Measurements from ENCODE around the gene UGT1A7.
A peak's percentile ranks its signal among the peaks of the same experiment; 100 is the strongest.

The UGT1A7 gene

DNA sequence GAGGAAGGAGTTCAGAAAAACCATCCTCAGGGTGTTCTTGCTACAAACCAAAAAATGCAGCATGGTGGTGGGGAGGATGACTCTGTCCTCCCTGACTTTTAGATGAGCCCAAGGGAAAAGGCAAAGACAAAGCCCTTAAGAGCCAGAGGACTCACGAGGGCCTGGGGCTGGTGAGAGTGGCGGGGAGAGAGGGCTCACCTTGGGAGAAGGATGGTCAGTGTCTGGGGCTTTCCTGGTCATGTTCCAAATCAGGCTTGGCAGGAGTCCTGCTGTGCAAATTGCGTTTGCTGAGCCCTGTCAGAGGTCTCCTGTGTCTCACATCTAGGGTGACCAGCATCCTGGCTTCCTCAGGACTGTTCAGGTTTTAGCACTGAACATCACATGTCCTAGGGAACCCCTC lies 83.1 kb downstream of the UGT1A7 start:
- DNase-seq = no peak

DNA sequence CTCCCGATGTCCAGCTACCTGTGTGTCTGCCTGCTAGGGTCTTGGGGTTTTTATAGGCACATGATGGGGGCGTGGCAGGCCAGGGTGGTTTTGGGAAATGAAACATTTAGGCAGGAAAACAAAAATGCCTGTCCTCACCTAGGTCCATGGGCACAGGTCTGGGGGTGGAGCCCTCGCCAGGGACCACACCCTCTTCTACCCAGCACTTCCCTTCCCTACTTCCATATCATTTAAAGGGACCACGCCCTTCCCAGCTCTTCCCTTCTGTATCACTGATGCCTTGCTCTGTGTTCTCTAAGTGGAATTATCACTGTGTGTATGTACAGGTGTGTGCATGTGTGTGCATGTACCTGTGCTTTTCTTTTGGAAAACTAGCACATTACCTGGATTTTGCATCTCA lies 84.7 kb downstream of the UGT1A7 start:
- DNase-seq = no peak

DNA sequence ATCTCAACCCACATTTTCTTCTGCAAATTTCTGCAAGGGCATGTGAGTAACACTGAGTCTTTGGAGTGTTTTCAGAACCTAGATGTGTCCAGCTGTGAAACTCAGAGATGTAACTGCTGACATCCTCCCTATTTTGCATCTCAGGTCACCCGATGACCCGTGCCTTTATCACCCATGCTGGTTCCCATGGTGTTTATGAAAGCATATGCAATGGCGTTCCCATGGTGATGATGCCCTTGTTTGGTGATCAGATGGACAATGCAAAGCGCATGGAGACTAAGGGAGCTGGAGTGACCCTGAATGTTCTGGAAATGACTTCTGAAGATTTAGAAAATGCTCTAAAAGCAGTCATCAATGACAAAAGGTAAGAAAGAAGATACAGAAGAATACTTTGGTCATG lies 86.4 kb downstream of the UGT1A7 start:
- DNase-seq = no peak

DNA sequence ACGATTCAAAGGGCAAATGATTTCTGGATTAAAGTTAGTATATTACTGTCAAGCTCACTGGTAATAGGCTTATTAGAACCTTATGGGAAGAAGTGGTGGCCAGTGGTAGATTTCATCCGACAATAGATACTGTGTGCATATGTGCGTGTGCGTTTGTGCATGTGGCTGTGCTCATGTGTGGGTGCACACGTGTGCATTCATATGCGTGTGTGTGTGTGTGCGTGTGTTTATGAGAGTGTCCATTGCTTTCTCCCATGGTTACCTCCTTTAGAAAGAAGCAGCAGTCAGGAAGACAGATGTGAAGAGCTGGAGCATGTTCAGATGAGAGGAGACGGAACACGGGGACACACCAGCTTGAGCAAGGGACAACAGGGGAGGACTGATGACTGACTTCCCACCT lies 87.6 kb downstream of the UGT1A7 start:
- DNase-seq = no peak

DNA sequence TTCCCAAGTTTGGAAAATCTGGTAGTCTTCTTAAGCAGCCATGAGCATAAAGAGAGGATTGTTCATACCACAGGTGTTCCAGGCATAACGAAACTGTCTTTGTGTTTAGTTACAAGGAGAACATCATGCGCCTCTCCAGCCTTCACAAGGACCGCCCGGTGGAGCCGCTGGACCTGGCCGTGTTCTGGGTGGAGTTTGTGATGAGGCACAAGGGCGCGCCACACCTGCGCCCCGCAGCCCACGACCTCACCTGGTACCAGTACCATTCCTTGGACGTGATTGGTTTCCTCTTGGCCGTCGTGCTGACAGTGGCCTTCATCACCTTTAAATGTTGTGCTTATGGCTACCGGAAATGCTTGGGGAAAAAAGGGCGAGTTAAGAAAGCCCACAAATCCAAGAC lies 90.5 kb downstream of the UGT1A7 start:
- no peak for DNase-seq

DNA sequence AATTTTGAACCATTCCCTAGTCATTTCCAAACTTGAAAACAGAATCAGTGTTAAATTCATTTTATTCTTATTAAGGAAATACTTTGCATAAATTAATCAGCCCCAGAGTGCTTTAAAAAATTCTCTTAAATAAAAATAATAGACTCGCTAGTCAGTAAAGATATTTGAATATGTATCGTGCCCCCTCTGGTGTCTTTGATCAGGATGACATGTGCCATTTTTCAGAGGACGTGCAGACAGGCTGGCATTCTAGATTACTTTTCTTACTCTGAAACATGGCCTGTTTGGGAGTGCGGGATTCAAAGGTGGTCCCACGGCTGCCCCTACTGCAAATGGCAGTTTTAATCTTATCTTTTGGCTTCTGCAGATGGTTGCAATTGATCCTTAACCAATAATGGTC lies 90.9 kb downstream of the UGT1A7 start:
- DNase-seq = no peak

DNA sequence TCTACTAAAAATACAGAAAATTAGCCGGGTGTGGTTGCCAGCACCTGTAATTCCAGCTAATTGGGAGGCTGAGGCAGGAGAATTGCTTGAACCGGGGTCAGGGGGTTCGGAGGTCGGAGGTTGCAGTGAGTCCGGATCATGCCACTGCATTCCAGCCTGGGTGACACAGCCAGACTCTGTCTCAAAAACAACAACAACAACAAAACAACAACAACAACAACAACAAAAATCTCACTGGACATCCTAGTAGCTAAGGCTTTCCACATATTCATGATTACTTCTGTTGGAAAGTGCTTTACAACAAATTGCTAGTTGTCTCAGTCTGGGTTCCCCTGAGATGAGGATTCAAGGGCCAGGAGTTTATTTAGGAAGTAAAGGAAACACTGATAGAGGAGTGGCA lies 92.2 kb downstream of the UGT1A7 start:
- DNase-seq = no peak

DNA sequence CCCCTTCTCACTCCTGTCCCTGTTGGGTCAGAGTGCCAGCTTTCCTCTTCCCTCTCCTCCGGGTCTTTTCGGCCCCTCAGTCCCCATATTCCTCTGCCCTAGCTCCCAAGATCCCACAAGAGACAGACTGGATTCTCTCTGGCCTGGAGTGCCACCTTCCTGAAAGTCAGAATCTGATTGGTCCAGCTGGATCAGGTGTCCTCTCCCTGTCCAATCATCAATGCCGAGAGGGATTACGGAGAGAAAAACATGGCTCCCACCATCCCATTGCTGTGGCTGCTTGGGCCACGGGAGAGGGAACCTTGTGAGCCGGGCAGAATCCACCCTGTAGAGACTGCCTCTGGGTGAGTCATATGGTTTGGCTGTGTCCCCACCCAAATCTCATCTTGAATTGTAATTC lies 93.7 kb downstream of the UGT1A7 start:
- no peak for DNase-seq

DNA sequence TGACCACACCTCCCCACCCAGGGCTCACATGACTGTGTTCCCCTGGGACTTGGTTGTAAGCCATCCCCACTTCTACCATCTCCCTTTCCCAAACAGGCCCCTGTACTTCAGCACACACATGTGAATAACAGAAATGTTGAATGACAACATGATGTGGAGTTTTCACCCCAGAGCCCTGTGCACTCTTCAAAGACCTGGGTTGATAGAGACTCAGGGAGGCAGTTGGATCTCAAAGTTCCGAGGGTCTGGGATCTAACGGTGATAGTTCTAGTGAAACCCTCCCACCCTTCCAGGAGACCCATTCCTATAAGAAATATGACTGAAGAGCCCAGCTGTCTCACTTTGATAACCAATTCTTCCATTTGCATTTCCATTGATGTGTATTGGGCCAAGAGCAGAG lies 96.3 kb downstream of the UGT1A7 start, which contains the start of gene MROH2A:
TSS of gene MROH2A (plus strand) at position 301 of the 400 bp plus-strand sequence. CDS start 1,029 bp downstream, outside the sequence.
- no peak for DNase-seq

DNA sequence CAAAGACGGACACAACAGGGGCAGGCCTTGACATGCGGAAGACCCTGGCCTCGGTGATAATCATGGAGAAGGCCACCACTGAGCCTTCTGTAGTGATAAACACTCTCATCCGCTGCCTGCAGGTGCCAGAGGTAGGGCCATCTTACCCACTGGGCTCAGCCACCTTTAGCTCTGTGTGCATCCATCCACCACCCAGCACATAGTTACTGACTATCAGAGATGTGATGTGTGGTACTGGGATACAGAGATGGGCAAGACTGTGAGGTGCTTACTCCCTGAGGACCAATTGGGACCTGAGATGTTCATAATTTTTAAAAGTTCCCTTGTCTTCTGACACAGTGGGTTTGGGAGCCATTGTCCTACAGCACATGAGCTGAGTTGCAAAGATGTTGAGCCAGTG lies 98.0 kb downstream of the UGT1A7 start:
- DNase-seq = no peak

DNA sequence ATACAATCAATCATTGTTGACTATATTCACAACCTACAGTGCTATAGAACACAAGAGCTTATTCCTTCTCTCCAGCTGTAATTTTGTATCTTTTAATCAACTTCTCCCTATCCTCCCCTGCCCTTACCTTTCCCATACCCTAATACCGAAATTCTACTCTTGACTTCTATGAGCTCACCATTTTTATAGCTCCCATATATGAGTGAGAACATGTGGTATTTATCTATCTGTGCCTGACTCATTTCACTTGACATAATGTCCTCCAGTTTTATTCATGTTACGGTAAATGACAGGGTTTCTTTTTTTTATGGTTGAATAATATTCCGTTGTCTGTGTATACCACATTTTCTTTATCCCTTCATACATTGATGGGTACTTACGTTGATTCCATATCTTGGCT lies 99.1 kb downstream of the UGT1A7 start:
- DNase-seq = no peak

DNA sequence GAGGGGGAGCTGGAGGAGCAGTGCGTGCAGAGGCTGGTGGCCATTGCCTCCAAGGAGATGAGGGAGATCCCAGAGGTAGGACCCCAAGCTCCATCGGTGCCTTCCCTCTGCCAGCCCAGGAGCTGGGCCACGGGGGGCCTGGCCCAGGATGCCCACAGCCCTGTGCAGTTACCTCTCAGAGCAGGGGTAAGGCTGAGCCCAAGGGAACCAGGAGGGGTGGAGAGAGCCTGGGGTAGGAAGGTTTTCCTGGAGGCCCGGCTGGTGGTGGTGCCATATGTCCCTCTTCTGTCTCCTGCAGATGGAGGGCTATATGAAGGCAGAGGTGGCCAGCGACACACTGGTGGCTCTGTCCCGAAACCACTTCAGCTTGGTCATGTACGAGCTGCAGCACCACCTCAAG lies 107.9 kb downstream of the UGT1A7 start:
- DNase-seq = no peak

DNA sequence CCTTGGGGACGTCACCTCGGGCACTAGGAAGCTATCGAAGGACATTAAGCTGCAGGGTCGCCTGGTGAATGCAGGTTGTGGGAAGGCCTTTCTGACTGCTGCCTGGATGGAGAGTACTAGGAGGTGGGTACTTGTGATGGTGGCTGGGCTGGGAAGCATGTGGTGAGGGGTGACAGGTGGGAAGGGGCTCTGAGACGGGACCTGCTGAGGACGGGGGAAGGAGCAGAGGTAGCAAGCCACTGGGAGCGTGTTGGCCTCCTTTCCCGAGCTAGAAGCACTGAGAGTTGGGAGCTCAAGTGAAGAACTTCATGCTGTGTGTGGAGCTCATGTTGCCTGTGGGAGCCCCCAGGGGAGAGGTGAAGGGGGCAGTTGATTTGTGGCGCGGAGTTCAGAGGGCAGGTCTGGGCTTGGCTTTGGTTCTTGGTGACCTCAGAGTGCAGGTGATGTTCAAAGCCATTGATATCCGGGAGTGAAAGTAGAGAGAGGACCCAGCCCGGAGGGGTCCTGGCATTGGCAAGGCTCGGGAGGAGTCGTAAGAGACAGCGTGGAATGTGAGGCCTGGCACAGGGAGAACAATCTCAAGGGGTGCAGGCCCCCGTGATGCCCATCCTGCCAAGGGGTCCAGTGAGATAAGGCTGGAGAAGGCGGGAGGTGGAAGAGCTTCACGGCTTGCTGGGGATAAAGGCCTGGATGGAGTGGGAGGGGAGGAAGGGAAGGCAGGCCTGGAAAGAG lies 109.6 kb downstream of the UGT1A7 start:
- no peak for DNase-seq

DNA sequence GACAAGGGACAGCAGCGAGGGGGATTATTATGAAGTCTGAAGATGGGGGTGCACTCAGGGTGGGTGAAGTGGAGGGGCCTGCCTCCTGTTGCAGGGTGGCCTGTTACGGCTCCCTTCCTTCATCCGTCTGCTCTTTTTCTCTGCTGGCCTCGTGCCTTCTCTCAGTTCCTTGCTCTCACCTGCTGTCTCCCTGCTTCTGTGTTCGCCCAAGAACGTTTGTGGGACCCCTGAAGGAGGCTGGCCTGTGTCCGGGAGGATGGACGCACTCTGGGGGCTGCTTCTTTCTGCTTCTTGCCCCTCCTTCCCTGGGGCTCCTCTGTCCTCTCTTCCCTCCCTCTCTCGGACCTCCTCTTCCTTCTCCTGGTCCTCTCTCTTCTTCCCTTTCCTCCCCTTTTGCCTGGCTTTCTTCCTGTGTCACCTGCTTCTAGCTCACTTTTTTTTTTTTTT lies 110.2 kb downstream of the UGT1A7 start:
- no peak for DNase-seq

DNA sequence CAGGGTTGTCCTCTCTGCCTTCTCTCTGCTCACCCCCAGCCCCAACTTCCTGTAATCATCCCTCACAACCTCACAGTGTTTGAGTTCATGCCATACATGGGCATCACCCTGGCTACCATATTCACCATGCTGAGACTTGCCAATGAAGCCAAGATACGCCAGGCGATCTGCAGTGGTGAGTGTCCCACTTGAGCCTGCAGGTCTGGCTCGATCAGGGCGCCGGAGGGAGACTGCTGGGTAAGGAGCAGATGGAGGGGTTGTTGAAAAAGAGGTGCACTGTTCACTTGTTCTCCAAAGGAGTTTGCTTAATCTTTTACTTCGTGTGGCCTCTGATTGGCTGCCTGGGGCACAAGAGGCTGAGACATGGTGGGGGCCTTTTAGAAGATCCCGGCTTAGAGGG lies 111.0 kb downstream of the UGT1A7 start:
- no peak for DNase-seq

DNA sequence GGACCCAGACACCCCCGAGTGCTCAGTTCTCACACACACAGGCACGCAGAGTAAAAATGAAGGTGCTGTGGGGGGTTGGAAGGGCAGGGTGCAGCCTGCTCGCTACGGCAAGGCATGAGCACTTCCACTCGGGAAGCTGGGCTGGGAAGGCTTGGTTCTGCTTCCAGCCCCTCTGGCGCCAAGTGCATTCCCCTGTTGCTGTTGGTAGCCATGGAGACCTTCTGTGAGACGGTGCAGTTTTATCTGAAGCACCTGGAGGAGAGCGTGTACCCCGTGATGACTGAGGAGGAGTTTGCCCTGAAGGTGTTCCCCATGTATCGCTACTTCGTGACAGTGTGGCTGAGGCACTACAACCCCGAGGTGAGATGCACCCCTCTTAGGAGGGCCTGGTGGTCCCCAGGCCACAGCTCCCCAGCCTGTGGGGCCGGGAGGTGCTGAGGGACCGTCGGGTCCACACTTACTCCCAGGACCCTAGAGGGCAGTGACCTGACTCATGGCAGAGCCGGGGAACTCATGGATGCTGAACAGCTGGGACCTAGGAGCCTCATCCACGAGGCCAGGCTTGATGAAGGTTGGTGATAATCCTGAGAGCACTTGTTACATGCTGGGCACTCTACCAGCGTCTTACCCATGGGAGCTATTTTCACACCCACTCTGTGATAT lies 111.9 kb downstream of the UGT1A7 start:
- peak in 1 of 2 experiments; percentile 12 for DNase-seq

DNA sequence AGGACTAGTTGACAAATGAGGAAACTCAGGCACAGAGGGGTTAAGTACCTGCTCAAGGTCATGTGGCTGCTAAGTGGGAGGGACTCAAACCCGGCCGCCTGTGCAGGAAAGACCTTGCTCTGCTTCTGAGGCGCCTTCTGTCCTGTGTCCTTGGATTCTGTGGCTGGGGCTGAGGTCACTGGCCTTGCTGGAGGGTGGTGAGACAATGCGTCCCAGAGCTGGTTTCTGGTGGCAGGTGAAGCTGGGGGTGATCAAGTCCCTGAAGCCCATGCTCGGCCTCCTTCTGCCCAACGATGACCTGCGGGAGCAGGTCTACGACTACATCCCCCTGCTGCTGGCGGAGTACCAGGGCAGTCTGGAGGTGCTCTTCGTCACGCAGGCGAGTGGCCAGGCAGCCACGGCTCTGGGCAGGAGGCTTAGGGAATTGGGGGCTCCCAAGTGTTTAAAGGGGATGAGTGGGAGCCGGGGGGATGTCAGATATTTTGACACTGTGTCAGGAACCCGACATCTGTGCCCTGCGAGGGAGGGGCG lies 112.5 kb downstream of the UGT1A7 start:
- DNase-seq = no peak

DNA sequence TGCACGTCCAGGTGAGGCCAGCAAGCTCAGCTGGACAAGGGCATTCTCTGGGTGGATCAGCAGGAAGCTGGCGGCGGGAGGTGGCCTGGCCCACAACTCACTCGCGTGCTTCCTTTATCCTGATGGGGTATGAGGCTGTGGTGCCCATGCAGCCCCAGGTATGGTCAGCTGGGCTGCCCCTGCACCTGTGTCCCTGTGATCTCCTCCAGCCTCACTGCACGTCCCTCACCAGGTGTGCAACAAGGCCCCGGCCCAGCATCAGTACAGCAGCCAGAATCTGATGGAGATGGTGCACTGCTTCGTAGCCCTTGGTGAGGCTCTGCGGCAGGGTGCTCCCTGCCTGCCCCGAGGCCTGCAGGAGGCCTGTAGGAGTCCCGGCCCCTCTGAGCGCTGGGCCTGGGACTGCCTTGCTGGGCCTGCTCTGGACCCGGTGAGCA lies 114.1 kb downstream of the UGT1A7 start:
- DNase-seq = no peak

DNA sequence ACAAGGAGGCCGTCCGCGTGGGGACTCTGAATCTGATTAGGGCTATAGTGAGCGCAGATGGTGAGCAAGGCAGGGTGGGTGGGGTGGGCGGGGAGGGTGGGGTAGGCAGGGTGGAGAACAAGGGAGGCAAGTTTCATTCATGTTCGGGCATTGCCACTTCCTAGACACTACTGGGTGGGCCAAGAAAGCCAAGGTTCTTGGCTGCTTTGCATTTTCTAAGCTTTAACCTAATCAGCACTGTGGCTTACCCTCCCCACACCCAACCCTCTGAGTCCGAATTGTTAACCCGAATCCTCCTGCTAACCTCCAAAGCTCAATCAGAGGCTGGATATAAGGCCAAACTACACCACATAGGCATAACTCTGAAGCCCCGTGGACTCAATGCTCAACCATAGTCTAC lies 114.6 kb downstream of the UGT1A7 start:
- DNase-seq = no peak

DNA sequence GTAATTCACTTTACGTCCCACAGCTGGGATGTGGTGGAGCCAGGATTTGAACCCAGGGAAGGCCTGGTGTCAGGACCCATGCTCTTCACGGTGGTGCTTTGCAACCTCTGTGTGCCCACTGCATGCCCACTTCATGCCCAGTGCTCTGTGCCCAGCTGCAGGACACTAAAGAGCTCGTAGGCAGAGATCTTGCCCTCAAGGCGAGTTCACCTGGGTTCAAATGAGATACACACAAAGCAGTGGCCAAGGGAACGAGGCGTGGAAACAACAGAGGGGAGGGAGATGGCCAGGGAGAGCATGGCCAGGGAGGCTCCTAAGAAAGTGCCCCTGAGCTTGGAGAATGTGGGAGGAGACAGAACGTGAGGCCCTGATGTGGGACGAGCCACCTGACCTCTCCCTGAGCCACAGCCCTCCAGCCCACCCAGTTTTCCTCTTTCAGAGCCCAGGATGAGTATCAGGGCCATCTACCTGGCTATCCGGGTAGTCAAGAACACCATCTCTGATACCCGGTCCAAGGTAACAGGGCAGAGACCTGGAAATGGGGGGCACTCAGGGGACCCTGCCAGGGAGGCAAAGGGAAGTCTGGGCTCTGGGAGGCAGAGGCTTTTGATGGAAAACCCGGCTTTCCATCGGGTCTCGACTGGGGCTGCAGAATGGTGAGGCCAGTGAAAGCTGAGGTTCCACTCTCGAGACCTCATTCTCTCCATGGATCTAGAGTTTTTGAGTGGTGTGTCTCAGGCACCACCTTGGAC lies 116.8 kb downstream of the UGT1A7 start:
- no peak for DNase-seq

DNA sequence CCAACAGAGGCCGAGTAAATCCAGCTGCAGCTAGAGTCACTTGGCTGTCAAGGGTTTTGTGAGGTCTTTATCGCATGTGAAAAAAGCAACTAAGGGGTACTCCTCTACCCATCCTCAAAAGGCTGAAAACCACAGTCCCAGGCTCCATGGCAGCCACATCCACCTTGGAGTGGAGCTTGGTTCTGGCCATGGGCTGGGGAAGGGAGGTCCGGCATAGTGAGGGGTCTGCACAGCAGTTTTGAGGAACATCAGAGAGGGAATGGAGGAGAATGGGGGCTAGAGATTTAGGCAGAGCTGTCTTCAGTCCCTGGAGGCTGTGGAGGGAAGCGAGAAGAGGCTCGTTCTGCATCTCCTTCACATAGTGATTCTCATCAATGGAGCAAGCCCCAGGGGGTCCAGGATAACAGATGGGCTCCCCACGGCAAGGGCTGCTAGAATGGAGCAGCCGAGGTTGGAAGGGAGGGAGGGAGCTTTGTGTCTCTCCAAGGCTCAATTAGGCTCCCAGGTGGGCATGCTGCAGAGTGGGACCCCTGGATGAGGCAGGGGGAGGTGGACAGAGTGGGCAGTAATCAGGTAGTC lies 117.5 kb downstream of the UGT1A7 start:
- DNase-seq = no peak

DNA sequence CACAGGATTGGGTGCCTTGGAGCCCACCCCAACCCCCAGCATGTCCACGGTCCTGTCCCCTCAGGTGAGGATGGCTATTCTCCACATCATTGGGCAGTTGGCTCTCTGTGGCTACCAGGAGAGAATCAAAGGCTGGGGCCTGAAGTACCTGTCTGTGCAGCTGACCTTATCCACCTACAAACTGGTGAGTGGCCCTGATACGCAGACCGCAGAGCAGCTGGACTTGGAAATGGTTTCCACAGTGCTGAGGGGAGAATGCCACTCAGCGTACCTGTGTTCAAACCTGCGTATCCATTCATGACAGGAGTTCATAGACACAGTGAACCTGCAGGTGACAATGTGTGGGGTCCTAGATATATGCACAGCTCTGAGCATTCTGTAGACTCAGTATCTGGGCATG lies 118.0 kb downstream of the UGT1A7 start:
- no peak for DNase-seq

DNA sequence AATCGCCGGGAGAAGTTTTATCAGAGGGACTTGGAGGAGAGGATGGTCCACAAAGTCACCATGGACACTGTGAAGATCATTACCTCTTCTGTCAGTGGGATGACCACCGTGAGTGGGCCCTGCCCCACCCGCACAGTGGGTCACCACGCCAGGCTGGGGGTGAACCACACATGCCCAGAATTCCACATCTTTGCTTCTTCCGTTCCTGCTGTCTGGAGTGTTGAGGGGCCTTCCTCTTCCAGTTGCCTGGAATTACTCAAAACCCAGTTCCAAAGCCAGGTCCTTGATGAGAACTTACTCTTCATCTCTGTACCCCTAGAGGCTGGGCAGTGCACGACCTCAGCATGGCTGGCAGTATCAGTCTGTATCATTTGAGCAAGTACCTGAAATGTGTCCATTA lies 118.5 kb downstream of the UGT1A7 start:
- DNase-seq = no peak
